Measurements from ENCODE around the gene NEK2. TPM values are rescaled to one million over a fixed set of nuclear protein-coding genes. Genes with fewer than 3 reads are reported as not detected.
A peak's percentile ranks its signal among the peaks of the same experiment; 100 is the strongest.

Gene NEK2
- total and polyA plus RNA-seq, 2 donors from 2014 or later, result 0.35 TPM; not detected in 1

DNA sequence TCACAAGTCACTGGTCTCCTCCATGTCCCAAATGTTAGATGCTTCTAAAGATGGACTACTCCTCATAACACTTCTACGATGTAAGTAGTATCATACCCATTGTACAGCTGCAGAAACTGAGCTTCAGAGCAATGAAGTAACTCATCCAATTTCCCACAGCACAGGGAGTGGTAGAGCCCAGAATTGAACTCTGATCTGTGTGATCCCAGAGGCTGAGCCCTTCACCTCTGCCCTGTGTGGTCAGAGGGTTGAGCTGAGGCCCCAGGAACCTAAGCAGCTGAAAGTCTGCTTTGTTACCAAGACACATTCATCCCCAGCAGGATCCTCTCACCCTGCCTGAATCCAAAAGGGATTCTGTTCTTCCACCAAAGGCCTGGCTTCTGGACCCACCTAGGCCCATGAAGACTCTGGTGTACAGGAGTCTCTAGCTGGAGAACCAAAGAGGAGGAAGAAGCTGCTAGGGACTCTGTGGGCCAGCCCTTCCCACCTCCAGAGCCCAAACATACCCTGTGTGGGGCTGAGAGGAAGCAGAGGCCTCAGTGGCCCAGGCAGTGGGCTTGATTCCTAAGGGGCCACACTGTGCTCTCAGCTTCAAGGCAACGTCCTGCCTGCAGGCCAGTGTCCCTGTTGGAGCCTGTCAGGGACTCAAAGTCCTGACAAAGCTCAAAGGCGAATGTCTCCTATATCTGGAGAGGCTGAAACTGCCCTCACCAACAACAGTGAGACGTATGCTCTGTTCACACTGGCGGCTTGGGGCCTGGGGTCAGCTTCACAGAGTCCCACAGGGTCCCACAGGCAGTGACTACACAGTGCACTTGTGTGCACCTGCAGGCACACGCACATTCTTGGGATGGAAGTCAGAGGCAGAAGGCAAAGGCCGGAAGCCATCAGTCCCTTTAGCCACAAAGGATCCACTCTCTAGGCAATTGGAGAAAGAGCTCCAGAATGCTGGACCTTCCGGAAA is 56.1 kb downstream of the NEK2 start:
- no peaks in the 10 kb centered on the region for H3K36me3 ChIP-seq (ENCODE audit: control insufficient read depth in 2 of 3, insufficient read depth in 3 of 3, low read length in 3 of 3)
- no peaks in the 10 kb centered on the region for H3K27me3 ChIP-seq (ENCODE audit: control insufficient read depth, insufficient read depth, low read length)
- peaks cover 0 to 3% (median 0%) of the 10 kb centered on the region in 3 donors for H3K4me1 ChIP-seq (ENCODE audit: control insufficient read depth in 2 of 3, insufficient read depth in 2 of 3, low read depth in 1 of 3, low read length in 3 of 3)
- DNase-seq, result no peak
- intact Hi-C loops (cut with DNase I), result no loop called here
- no peaks in the 10 kb centered on the region for H3K9me3 ChIP-seq (ENCODE audit: control insufficient read depth in 2 of 3, insufficient read depth in 1 of 3, low read length in 3 of 3)
- no peak overlapping the region for H3K9ac ChIP-seq (ENCODE audit: low read length in 3 of 3)
- no peak overlapping the region for H3K27ac ChIP-seq (ENCODE audit: low read depth in 2 of 2, low read length in 2 of 2)
- FAIRE-seq, result no peak
- no peak overlapping the region for H3K4me3 ChIP-seq (ENCODE audit: low read length in 3 of 3)
- TF ChIP-seq, protein P1, sequence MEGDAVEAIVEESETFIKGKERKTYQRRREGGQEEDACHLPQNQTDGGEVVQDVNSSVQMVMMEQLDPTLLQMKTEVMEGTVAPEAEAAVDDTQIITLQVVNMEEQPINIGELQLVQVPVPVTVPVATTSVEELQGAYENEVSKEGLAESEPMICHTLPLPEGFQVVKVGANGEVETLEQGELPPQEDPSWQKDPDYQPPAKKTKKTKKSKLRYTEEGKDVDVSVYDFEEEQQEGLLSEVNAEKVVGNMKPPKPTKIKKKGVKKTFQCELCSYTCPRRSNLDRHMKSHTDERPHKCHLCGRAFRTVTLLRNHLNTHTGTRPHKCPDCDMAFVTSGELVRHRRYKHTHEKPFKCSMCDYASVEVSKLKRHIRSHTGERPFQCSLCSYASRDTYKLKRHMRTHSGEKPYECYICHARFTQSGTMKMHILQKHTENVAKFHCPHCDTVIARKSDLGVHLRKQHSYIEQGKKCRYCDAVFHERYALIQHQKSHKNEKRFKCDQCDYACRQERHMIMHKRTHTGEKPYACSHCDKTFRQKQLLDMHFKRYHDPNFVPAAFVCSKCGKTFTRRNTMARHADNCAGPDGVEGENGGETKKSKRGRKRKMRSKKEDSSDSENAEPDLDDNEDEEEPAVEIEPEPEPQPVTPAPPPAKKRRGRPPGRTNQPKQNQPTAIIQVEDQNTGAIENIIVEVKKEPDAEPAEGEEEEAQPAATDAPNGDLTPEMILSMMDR (IDR thresholded peaks at IDR 0.05; ENCODE audit: borderline replicate concordance, extremely low read depth, insufficient read depth), result no peak

GRCh38 chr1:211616965-211617297 is 58.5 kb downstream of the NEK2 start:
- Histone ChIP-seq H3K4me3 (ENCODE audit: low read length in 3 of 3) (no peak overlapping the region), H3K27me3 (ENCODE audit: control insufficient read depth, insufficient read depth, low read length) (no peaks in the 10 kb centered on the region), H3K27ac (ENCODE audit: low read depth in 2 of 2, low read length in 2 of 2) (no peak overlapping the region), H3K36me3 (ENCODE audit: control insufficient read depth in 2 of 3, insufficient read depth in 3 of 3, low read length in 3 of 3) (no peaks in the 10 kb centered on the region), H3K9me3 (ENCODE audit: control insufficient read depth in 2 of 3, insufficient read depth in 1 of 3, low read length in 3 of 3) (no peaks in the 10 kb centered on the region), H3K9ac (ENCODE audit: low read length in 3 of 3) (no peak overlapping the region), H3K4me1 (ENCODE audit: control insufficient read depth in 2 of 3, insufficient read depth in 2 of 3, low read depth in 1 of 3, low read length in 3 of 3) (peaks cover 0 to 3% (median 0%) of the 10 kb centered on the region in 3 donors)
- TF ChIP-seq, protein P1 (IDR thresholded peaks at IDR 0.05; ENCODE audit: borderline replicate concordance, extremely low read depth, insufficient read depth), result no peak
- intact Hi-C loops (cut with DNase I), result no loop called here
- DNase-seq (no peak), FAIRE-seq (no peak)

GRCh38 chr1:211616231-211616964 is 59.0 kb downstream of the NEK2 start:
- peaks cover 0 to under 1% (median 0%) of the 10 kb centered on the region in 3 donors for H3K4me1 ChIP-seq (ENCODE audit: control insufficient read depth in 2 of 3, insufficient read depth in 2 of 3, low read depth in 1 of 3, low read length in 3 of 3)
- no peaks in the 10 kb centered on the region for H3K27me3 ChIP-seq (ENCODE audit: control insufficient read depth, insufficient read depth, low read length)
- H3K36me3 ChIP-seq (ENCODE audit: control insufficient read depth in 2 of 3, insufficient read depth in 3 of 3, low read length in 3 of 3), result no peaks in the 10 kb centered on the region
- no peak overlapping the region for H3K9ac ChIP-seq (ENCODE audit: low read length in 3 of 3)
- H3K27ac ChIP-seq (ENCODE audit: low read depth in 2 of 2, low read length in 2 of 2), result no peak overlapping the region
- DNase-seq, result peak in 1 of 5 donors; percentile 51
- intact Hi-C loops (cut with DNase I), result no loop called here
- H3K9me3 ChIP-seq (ENCODE audit: control insufficient read depth in 2 of 3, insufficient read depth in 1 of 3, low read length in 3 of 3), result no peaks in the 10 kb centered on the region
- no peak for FAIRE-seq
- no peak overlapping the region for H3K4me3 ChIP-seq (ENCODE audit: low read length in 3 of 3)
- TF ChIP-seq, protein P1 (IDR thresholded peaks at IDR 0.05; ENCODE audit: borderline replicate concordance, extremely low read depth, insufficient read depth), result no peak
